Activated B cell treated with CpG ODN at 0.5 μM for 24 hours (primary cell): ENCODE measurements around the gene EEFSEC. TPM values are rescaled to one million over a fixed set of nuclear protein-coding genes. Genes with fewer than 3 reads are reported as not detected.

ENCODE experiments used
- ATAC-seq: fragments of 200-7000 bp; cut with Tn5 transposase; one replicate; pipeline ENCODE4 v1.10.0; 2021; ENCODE audit warnings: low read depth, mild to moderate bottlenecking, moderate library complexity
- CTCF ChIA-PET: fragments of 350-600 bp; sonication (Branson Sonifier 250); formaldehyde crosslinking; loops from one replicate; lab custom pipeline; 2021; ENCODE audit warnings: antibody characterized with exemption; lab: Charles Lee
- POLR2A ChIA-PET: fragments of 350-600 bp; sonication (Branson Sonifier 250); formaldehyde crosslinking; loops from one replicate; lab custom pipeline; 2021; ENCODE audit warnings: antibody characterized with exemption; lab: Charles Lee
- DNase-seq: peaks from one replicate; pipeline ENCODE4 v3.0.0; 2022
- H3K27ac Mint-ChIP-seq: one replicate; pipeline ENCODE4 v1.8.0; 2020; ENCODE audit warnings: mixed read lengths
- H3K27me3 Mint-ChIP-seq: one replicate; pipeline ENCODE4 v1.8.0; 2021; ENCODE audit warnings: mixed read lengths
- H3K36me3 Mint-ChIP-seq: one replicate; pipeline ENCODE4 v1.8.0; 2021; ENCODE audit warnings: low read depth, mixed read lengths
- H3K4me1 Mint-ChIP-seq: one replicate; pipeline ENCODE4 v1.8.0; 2021; ENCODE audit warnings: mixed read lengths
- H3K4me3 Mint-ChIP-seq: one replicate; pipeline ENCODE4 v1.8.0; 2020; ENCODE audit warnings: mild to moderate bottlenecking, mixed read lengths
- H3K9me3 Mint-ChIP-seq: one replicate; pipeline ENCODE4 v1.8.0; 2020; ENCODE audit warnings: mixed read lengths
- intact Hi-C: fragments of 100-400 bp; cut with micrococcal nuclease; formaldehyde crosslinking; loops from one replicate; pipeline ENCODE4 v1.15.1; 2024
- total RNA-seq: library from RNA; stranded (reverse); gene quantifications from 2 replicates; pipeline ENCODE4 v1.2.3, GENCODE V29; 2022
- TF ChIP-seq, protein P1 (sequence below): fragments of 200-600 bp; IDR thresholded peaks from one replicate; pipeline ENCODE4 v1.8.0; 2022; ENCODE audit warnings: antibody characterized with exemption, mild to moderate bottlenecking

EEFSEC gene
- total RNA-seq, 1 donor from 2014 or later = 20.0 TPM

DNA sequence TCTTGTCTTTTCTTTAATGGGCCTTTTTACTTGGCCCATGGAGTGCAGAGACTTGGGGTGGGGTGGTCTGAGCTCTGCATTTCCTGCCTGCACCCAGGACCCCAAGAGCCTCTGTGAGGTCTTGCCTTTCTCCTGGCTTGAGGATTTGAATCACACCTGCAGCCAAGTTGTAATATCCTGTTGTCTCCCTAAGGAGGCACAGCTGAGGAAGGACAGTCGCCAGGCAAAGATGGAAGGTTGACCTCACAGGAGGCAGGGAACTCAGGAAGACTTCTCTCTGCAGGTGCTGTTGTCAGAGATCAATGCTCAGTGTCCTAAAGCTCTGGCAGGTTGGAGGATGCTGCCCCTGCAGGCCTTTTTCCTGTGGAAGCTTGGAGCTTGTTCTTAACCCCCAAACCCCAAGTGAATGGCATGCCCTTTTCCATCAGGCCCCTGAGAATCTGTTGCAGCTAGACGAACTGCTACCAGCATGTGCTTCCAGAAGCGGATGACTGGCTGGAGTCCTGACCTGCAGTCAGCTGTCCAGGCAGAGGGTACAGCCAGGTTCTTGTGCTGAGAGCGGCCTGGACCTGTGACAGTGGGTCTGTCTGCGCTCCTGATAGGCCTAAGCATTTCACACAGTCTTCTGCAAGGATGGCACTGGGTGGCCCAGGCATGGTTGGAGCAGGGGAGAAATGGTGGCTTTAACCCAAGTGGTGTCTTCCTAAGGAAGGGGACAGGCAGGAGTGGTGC is 120.0 kb downstream of the EEFSEC start:
- no peak for ATAC-seq
- no peaks in the 10 kb centered on the region for H3K4me1 Mint-ChIP-seq
- intact Hi-C loops = no loop called here
- no peak for DNase-seq
- H3K9me3 Mint-ChIP-seq = no peaks in the 10 kb centered on the region
- no peak overlapping the region for H3K4me3 Mint-ChIP-seq
- H3K27ac Mint-ChIP-seq = no peak overlapping the region
- peaks cover 38% of the 10 kb centered on the region for H3K36me3 Mint-ChIP-seq
- ChIA-PET CTCF (no interaction called here), POLR2A (no interaction called here)
- no peaks in the 10 kb centered on the region for H3K27me3 Mint-ChIP-seq
- TF ChIP-seq, protein P1, sequence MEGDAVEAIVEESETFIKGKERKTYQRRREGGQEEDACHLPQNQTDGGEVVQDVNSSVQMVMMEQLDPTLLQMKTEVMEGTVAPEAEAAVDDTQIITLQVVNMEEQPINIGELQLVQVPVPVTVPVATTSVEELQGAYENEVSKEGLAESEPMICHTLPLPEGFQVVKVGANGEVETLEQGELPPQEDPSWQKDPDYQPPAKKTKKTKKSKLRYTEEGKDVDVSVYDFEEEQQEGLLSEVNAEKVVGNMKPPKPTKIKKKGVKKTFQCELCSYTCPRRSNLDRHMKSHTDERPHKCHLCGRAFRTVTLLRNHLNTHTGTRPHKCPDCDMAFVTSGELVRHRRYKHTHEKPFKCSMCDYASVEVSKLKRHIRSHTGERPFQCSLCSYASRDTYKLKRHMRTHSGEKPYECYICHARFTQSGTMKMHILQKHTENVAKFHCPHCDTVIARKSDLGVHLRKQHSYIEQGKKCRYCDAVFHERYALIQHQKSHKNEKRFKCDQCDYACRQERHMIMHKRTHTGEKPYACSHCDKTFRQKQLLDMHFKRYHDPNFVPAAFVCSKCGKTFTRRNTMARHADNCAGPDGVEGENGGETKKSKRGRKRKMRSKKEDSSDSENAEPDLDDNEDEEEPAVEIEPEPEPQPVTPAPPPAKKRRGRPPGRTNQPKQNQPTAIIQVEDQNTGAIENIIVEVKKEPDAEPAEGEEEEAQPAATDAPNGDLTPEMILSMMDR = no peak

DNA sequence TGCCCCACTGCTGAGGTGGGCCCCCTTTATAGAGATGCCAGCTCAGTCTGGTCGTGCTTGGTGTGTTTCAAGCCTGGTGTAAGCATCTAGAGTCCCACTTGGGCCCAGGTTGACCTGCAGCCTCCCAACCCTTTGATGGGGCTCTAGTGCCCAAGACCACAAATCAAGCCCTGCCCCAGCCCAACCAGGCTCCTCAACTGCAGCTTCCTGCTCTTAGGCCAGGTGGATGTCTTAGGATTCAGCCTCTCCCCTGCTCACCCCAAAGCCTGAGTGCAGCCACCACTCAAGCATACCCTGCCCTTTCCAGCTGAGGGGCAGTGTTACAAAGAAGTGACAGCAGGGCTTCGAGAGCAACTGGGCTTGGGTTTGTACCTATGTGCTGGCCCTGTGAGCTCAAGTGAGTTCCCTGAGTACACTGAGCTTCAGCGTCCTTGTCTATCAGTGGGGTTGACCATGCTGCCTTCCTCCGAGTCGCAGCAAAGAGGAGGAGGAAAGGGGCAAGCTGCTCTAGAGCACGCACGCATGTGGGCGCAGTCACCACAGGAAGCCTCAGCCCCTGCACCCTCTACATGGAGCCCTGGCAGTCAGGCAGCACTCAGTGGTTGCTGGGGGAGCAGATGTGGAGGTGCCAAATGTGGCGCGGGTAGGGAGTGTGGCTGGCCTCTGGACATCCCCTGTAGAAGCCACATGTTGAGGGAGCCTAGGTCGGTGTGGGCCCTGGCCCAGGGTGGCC is 120.7 kb downstream of the EEFSEC start:
- no peaks in the 10 kb centered on the region for H3K27me3 Mint-ChIP-seq
- H3K9me3 Mint-ChIP-seq = no peaks in the 10 kb centered on the region
- no peak for ATAC-seq
- no peak overlapping the region for H3K27ac Mint-ChIP-seq
- intact Hi-C loops = no loop called here
- CTCF ChIA-PET = no interaction called here
- H3K36me3 Mint-ChIP-seq = peaks cover 31% of the 10 kb centered on the region
- TF ChIP-seq, protein P1 = no peak
- H3K4me3 Mint-ChIP-seq = no peak overlapping the region
- POLR2A ChIA-PET = no interaction called here
- DNase-seq = no peak
- H3K4me1 Mint-ChIP-seq = no peaks in the 10 kb centered on the region

DNA sequence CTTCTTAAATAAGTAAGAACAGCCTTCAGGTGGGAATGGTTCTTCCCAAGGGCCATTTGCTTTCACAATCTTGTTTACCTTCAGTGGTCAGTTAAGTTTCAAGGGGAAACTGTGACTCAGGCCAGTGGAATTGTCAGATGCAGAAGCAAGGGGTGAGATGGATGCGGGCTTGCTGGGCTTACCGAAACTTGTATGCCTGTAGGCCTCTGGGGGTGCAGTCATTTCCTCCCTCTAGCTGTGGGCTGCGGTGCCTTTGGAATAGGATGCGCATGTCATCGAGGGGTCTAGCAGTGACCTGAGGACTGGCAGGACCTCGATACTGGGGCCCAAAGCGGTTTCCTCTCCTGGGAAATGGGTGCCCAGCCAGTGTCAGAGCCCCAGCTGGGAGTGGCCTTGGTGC is 121.6 kb downstream of the EEFSEC start:
- DNase-seq (no peak), ATAC-seq (no peak)
- H3K36me3 Mint-ChIP-seq = peaks cover 25% of the 10 kb centered on the region
- no peaks in the 10 kb centered on the region for H3K4me1 Mint-ChIP-seq
- no peaks in the 10 kb centered on the region for H3K9me3 Mint-ChIP-seq
- intact Hi-C loops = no loop called here
- H3K27me3 Mint-ChIP-seq = no peaks in the 10 kb centered on the region
- ChIA-PET CTCF (no interaction called here), POLR2A (no interaction called here)
- TF ChIP-seq, protein P1 = no peak
- no peak overlapping the region for H3K27ac Mint-ChIP-seq
- no peak overlapping the region for H3K4me3 Mint-ChIP-seq

DNA sequence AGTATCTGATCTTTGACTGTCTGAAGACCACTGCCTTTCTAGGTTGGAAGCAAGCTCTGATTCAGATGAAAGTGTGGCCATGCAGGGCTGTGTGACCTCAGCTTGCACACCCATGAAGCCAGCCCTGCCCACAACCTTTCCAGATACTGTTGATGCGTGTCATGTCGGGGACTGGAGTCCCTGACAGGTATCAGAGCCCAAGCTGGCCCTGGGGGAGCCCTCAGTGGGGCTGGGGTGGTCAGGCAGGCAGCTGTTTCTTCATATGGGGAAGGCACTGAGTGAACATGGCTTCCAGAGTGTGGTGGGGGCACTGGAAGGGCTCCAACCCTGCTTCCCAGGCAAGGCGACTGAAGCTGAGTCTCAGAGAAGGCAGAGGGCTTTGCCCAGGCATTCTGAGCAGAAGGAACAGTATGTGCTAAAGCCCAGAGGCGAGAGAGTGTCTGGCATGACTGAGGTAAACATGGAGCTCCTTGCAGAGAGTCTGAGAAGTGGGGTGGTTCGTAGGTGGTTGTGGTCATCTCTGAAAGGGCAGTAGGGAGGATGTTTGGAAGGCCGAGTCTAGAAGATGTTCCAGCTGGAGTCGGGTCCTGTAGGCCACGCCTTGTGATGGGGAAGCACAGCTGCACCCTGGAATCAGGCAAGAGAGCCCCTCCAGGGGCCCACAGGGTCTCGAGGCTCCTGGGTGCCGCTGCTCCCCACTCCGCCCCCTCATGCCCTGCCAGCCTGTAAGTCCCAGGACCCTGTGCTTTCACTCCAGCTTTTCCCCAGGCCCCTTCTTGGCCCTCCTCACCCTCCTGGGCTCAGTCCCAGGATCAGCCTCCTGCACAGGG is 122.2 kb downstream of the EEFSEC start:
- CTCF ChIA-PET = no interaction called here
- no peak overlapping the region for H3K27ac Mint-ChIP-seq
- no peaks in the 10 kb centered on the region for H3K27me3 Mint-ChIP-seq
- TF ChIP-seq, protein P1 = no peak
- H3K4me1 Mint-ChIP-seq = no peaks in the 10 kb centered on the region
- intact Hi-C loops = no loop called here
- no peaks in the 10 kb centered on the region for H3K9me3 Mint-ChIP-seq
- DNase-seq (no peak), ATAC-seq (no peak)
- H3K4me3 Mint-ChIP-seq = no peak overlapping the region
- H3K36me3 Mint-ChIP-seq = peaks cover 21% of the 10 kb centered on the region
- POLR2A ChIA-PET = no interaction called here

DNA sequence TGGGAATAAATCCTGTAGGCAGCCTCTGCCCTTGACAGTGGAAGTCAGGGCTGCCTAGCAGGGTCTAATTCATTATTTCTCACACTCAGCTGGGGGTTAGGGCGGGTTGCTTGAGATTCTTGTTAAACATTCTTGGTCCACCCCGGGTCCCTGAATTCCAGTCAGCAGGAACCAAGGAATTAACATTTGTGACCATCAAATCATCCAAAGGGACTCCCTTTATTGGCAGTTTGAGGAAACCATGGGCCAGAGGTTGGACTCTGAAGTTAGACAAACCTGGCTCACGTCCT is 122.8 kb downstream of the EEFSEC start:
- CTCF ChIA-PET = no interaction called here
- TF ChIP-seq, protein P1 = no peak
- H3K36me3 Mint-ChIP-seq = peaks cover 17% of the 10 kb centered on the region
- H3K4me1 Mint-ChIP-seq = no peaks in the 10 kb centered on the region
- DNase-seq (no peak), ATAC-seq (no peak)
- POLR2A ChIA-PET = no interaction called here
- no peaks in the 10 kb centered on the region for H3K27me3 Mint-ChIP-seq
- no peak overlapping the region for H3K27ac Mint-ChIP-seq
- no peaks in the 10 kb centered on the region for H3K9me3 Mint-ChIP-seq
- H3K4me3 Mint-ChIP-seq = no peak overlapping the region
- intact Hi-C loops = no loop called here
